GM23338 (cell line): ENCODE results near the gene CORO1C. TPM values are rescaled to one million over a fixed set of nuclear protein-coding genes. Genes with fewer than 3 reads are reported as not detected.
A peak's percentile ranks its signal among the peaks of the same experiment; 100 is the strongest.

Experiments used
- ATAC-seq: fragments of 200-7000 bp; cut with Tn5 transposase; 3 replicates; pipeline ENCODE4 v1.9.1; 2020
- DNase-seq: peaks from one replicate; pipeline ENCODE4 v3.0.0-alpha.2; 2015; ENCODE audit warnings: low spot score
- H2AFZ ChIP-seq: fragments of 200-600 bp; sonication (generic); 2 replicates; pipeline ENCODE4 v1.8.0; 2016; ENCODE audit warnings: antibody characterized with exemption, mild to moderate bottlenecking, moderate library complexity
- H3F3A ChIP-seq: fragments of 200-600 bp; sonication (generic); replicated peaks from 2 replicates; pipeline ENCODE4 v1.8.0; 2017; ENCODE audit warnings: antibody characterized with exemption, mixed run types, low read depth
- H3K27ac ChIP-seq: fragments of 200-600 bp; sonication (generic); 2 replicates; pipeline ENCODE4 v1.6.1; 2016; ENCODE audit warnings: low read depth
- H3K27me3 ChIP-seq: fragments of 200-600 bp; sonication (generic); 2 replicates; pipeline ENCODE4 v1.8.0; 2016; ENCODE audit warnings: mild to moderate bottlenecking, mixed run types, moderate library complexity; ENCODE audit not compliant: insufficient read depth
- H3K36me3 ChIP-seq: fragments of 200-600 bp; sonication (generic); 2 replicates; pipeline ENCODE4 v1.8.0; 2016; ENCODE audit warnings: mild to moderate bottlenecking; ENCODE audit not compliant: insufficient read depth
- H3K4me1 ChIP-seq: fragments of 200-600 bp; sonication (generic); 2 replicates; pipeline ENCODE4 v1.8.0; 2016; ENCODE audit warnings: mild to moderate bottlenecking, moderate library complexity; ENCODE audit not compliant: insufficient read depth
- H3K4me2 ChIP-seq: fragments of 200-600 bp; sonication (generic); 2 replicates; pipeline ENCODE4 v1.7.1; 2017; ENCODE audit warnings: mixed run types
- H3K4me3 ChIP-seq: fragments of 200-600 bp; sonication (generic); 2 replicates; pipeline ENCODE4 v1.6.1; 2016; ENCODE audit warnings: mixed run types
- H3K79me2 ChIP-seq: fragments of 200-600 bp; sonication (generic); replicated peaks from 2 replicates; pipeline ENCODE4 v1.8.0; 2017; ENCODE audit warnings: mild to moderate bottlenecking; ENCODE audit not compliant: insufficient read depth
- H3K9me2 ChIP-seq: fragments of 200-600 bp; sonication (generic); 2 replicates; pipeline ENCODE4 v1.8.0; 2017; ENCODE audit not compliant: insufficient read depth
- H4K20me1 ChIP-seq: fragments of 200-600 bp; sonication (generic); replicated peaks from 2 replicates; pipeline ENCODE4 v1.8.0; 2017; ENCODE audit warnings: mild to moderate bottlenecking; ENCODE audit not compliant: insufficient read depth
- H3K27ac Mint-ChIP-seq: 2 replicates; pipeline ENCODE4 v1.8.0; 2020; ENCODE audit warnings: inconsistent platforms, mild to moderate bottlenecking, moderate library complexity, mixed read lengths
- H3K27me3 Mint-ChIP-seq: 3 replicates; pipeline ENCODE4 v1.8.0; 2022; ENCODE audit warnings: low read depth, mild to moderate bottlenecking, moderate library complexity, mixed read lengths, inconsistent platforms; ENCODE audit not compliant: insufficient read depth, poor library complexity
- H3K36me3 Mint-ChIP-seq: 3 replicates; pipeline ENCODE4 v1.8.0; 2021; ENCODE audit warnings: low read depth, mild to moderate bottlenecking, inconsistent platforms, moderate library complexity, mixed read lengths
- H3K4me1 Mint-ChIP-seq: 3 replicates; pipeline ENCODE4 v1.8.0; 2020; ENCODE audit warnings: mild to moderate bottlenecking, inconsistent platforms, mixed read lengths
- H3K4me3 Mint-ChIP-seq: 3 replicates; pipeline ENCODE4 v1.8.0; 2021; ENCODE audit warnings: moderate library complexity, mild to moderate bottlenecking, inconsistent platforms, mixed read lengths
- H3K9me3 Mint-ChIP-seq: 3 replicates; pipeline ENCODE4 v1.8.0; 2020; ENCODE audit warnings: moderate library complexity, mild to moderate bottlenecking, inconsistent platforms, mixed read lengths
- CREB1 ChIP-seq: fragments of 250-450 bp; sonication (Bioruptor Pico); IDR thresholded peaks from 2 replicates; pipeline ENCODE4 v1.5.0; 2020; ENCODE audit warnings: low read depth, mild to moderate bottlenecking, moderate library complexity
- CTCF ChIP-seq, 2 experiments: fragments of 200-600 bp in 1 of 2; sonication (generic) in 1 of 2; conservative IDR thresholded peaks; 2 replicates each; pipeline versions ENCODE4 v1.5.1 to v1.6.1; 2016 to 2017; ENCODE audit warnings: antibody characterized with exemption in 2 of 2, low read depth in 2 of 2, mild to moderate bottlenecking in 2 of 2, moderate library complexity in 1 of 2
- ETS1 ChIP-seq: IDR thresholded peaks from 2 replicates; pipeline ENCODE4 v1.6.1; 2016; ENCODE audit warnings: antibody characterized with exemption
- EZH2 ChIP-seq: fragments of 200-600 bp; sonication (generic); IDR thresholded peaks from one replicate; pipeline ENCODE4 v1.8.0; 2017; ENCODE audit warnings: antibody characterized with exemption, mild to moderate bottlenecking, low read depth; ENCODE audit not compliant: unreplicated experiment
- JUNB ChIP-seq: IDR thresholded peaks from one replicate; pipeline ENCODE4 v1.6.1; 2016; ENCODE audit warnings: antibody characterized with exemption; ENCODE audit not compliant: unreplicated experiment
- POLR2AphosphoS5 ChIP-seq: IDR thresholded peaks from 2 replicates; pipeline ENCODE4 v1.6.1; 2016; ENCODE audit warnings: antibody characterized with exemption, low read depth
- REST ChIP-seq: IDR thresholded peaks from one replicate; pipeline ENCODE4 v1.6.1; 2018; ENCODE audit warnings: antibody characterized with exemption; ENCODE audit not compliant: unreplicated experiment
- STAT1 ChIP-seq: IDR thresholded peaks from one replicate; pipeline ENCODE4 v1.6.1; 2016; ENCODE audit warnings: antibody characterized with exemption; ENCODE audit not compliant: unreplicated experiment
- ZNF114 ChIP-seq: fragments of 250-450 bp; sonication (Bioruptor Pico); IDR thresholded peaks from 2 replicates; pipeline ENCODE4 v1.5.0; 2020; ENCODE audit warnings: mild to moderate bottlenecking, moderate library complexity
- ZNF331 ChIP-seq: fragments of 250-450 bp; sonication (Bioruptor Pico); IDR thresholded peaks from 2 replicates; pipeline ENCODE4 v1.5.0; 2020; ENCODE audit warnings: low read depth, mild to moderate bottlenecking, moderate library complexity
- polyA plus RNA-seq: library from polyadenylated mRNA; unstranded; fragments of >200 nt; fragmentation: Nextera tagmentation; extraction: Ambion mirVana; gene quantifications from 2 replicates; pipeline ENCODE4 v1.2.1, GENCODE V29; 2016
- total RNA-seq: library from RNA; depleted of rRNA; stranded (reverse); fragments of >200 nt; shearing (Covaris generic); gene quantifications from 2 replicates; pipeline ENCODE4 v1.2.3, GENCODE V29; 2014

CORO1C gene
- total and polyA plus RNA-seq, 2 experiments from 2014 or later = 59.2 to 89.5 TPM

- H3F3A ChIP-seq = no peaks in the 10 kb centered on the region
- H4K20me1 ChIP-seq = no peaks in the 10 kb centered on the region; the same call in 1 of the 2 replicates
- H3K9me2 ChIP-seq = no peaks in the 10 kb centered on the region
- Mint-ChIP-seq H3K4me3 (no peak overlapping the region), H3K36me3 (peaks cover 2% of the 10 kb centered on the region; the same call in 2 of the 3 replicates), H3K27me3 (peaks cover 2% of the 10 kb centered on the region), H3K4me1 (peaks cover 48% of the 10 kb centered on the region), H3K27ac (peak overlapping the region; percentile 98), H3K9me3 (no peaks in the 10 kb centered on the region)
- H3K4me2 ChIP-seq = no peak overlapping the region
- TF ChIP-seq CTCF (conservative IDR thresholded peaks at IDR 0.05; ENCODE audit: low read depth in 2 of 2) (no peak), POLR2AphosphoS5 (no peak), CREB1 (CRISPR knock-in tag) (no peak)
- H3K36me3 ChIP-seq = no peaks in the 10 kb centered on the region
- H2AFZ ChIP-seq = no peak overlapping the region
- peaks cover 74% of the 10 kb centered on the region for H3K79me2 ChIP-seq
- ATAC-seq (peak; percentile 12; the same call in 2 of the 3 replicates), DNase-seq (no peak)
- H3K4me1 ChIP-seq = peaks cover 17% of the 10 kb centered on the region
- no peaks in the 10 kb centered on the region for H3K27me3 ChIP-seq
- peak overlapping the region; percentile 92 for H3K27ac ChIP-seq
- H3K4me3 ChIP-seq = no peak overlapping the region
Measured at GRCh38 chr12:108690191-108690518, 41.2 kb downstream of the CORO1C start.

- Histone ChIP-seq H3K79me2 (peaks cover 74% of the 10 kb centered on the region), H3K27ac (peak overlapping the region; percentile 92; the same call in 1 of the 2 replicates), H3F3A (no peaks in the 10 kb centered on the region), H3K36me3 (no peaks in the 10 kb centered on the region), H3K4me3 (no peak overlapping the region), H4K20me1 (no peaks in the 10 kb centered on the region; the same call in 1 of the 2 replicates), H2AFZ (no peak overlapping the region), H3K27me3 (no peaks in the 10 kb centered on the region), H3K4me1 (peaks cover 21% of the 10 kb centered on the region), H3K4me2 (no peak overlapping the region), H3K9me2 (no peaks in the 10 kb centered on the region)
- no peak for ATAC-seq
- H3K27me3 Mint-ChIP-seq = peaks cover 2% of the 10 kb centered on the region
- H3K27ac Mint-ChIP-seq = peak overlapping the region; percentile 98
- no peak overlapping the region for H3K4me3 Mint-ChIP-seq
- DNase-seq = no peak
- no peaks in the 10 kb centered on the region; the same call in 2 of the 3 replicates for H3K36me3 Mint-ChIP-seq
- no peaks in the 10 kb centered on the region for H3K9me3 Mint-ChIP-seq
- H3K4me1 Mint-ChIP-seq = peaks cover 52% of the 10 kb centered on the region
- no peak for TF ChIP-seq REST
- no peak for TF ChIP-seq ETS1
- TF ChIP-seq POLR2AphosphoS5 = no peak
- no peak for TF ChIP-seq CREB1 (CRISPR knock-in tag)
- TF ChIP-seq EZH2 = no peak
- TF ChIP-seq ZNF331 (CRISPR knock-in tag) = no peak
- no peak for TF ChIP-seq ZNF114 (CRISPR knock-in tag)
- TF ChIP-seq JUNB = no peak
- TF ChIP-seq STAT1 = no peak
Measured at GRCh38 chr12:108689314-108690190, 41.8 kb downstream of the CORO1C start.
